SU-DHL-6 (cell line): Measurements from ENCODE around the gene SLC1A5.

ENCODE experiments used
- H2AFZ ChIP-seq: fragments of 200-600 bp; sonication (generic); 2 replicates; pipeline ENCODE4 v1.6.1; 2014; ENCODE audit warnings: low read depth, mild to moderate bottlenecking, moderate library complexity, mixed read lengths, antibody characterized with exemption, low read length; ENCODE audit not compliant: severe bottlenecking
- H3F3A ChIP-seq: fragments of 200-600 bp; shearing (Covaris generic); 2 replicates; pipeline ENCODE4 v1.6.0; 2016; ENCODE audit warnings: antibody characterized with exemption, mild to moderate bottlenecking; ENCODE audit not compliant: insufficient read depth
- H3K27ac ChIP-seq: fragments of 200-600 bp; sonication (generic); 2 replicates; pipeline ENCODE4 v1.5.1; 2016; ENCODE audit warnings: low read depth, mild to moderate bottlenecking, low read length, moderate library complexity, mixed read lengths
- H3K27me3 ChIP-seq: fragments of 200-600 bp; sonication (generic), shearing (Covaris generic); 2 replicates; pipeline ENCODE4 v1.6.0; 2014; ENCODE audit warnings: mild to moderate bottlenecking, low read length
- H3K36me3 ChIP-seq: fragments of 200-600 bp; sonication (generic); 2 replicates; pipeline ENCODE4 v1.6.1; 2014; ENCODE audit warnings: mild to moderate bottlenecking, low read length, mixed read lengths
- H3K4me2 ChIP-seq: fragments of 300-600, 200-600 bp; shearing (Covaris generic), sonication (generic); 2 replicates; pipeline ENCODE4 v1.6.0; 2014; ENCODE audit warnings: low read length, low read depth, mild to moderate bottlenecking; ENCODE audit not compliant: poor library complexity, severe bottlenecking
- H3K4me3 ChIP-seq: fragments of 200-600 bp; sonication (generic); 2 replicates; pipeline ENCODE4 v1.5.1; 2014; ENCODE audit warnings: antibody characterized with exemption, low read length, mild to moderate bottlenecking, mixed read lengths; ENCODE audit not compliant: insufficient read depth, poor library complexity, severe bottlenecking
- H3K79me2 ChIP-seq: fragments of 200-600 bp; sonication (generic); 2 replicates; pipeline ENCODE4 v1.6.1; 2014; ENCODE audit warnings: mild to moderate bottlenecking, low read length, moderate library complexity; ENCODE audit not compliant: insufficient read depth
- H3K9ac ChIP-seq: fragments of 200-600 bp; sonication (generic); 2 replicates; pipeline ENCODE4 v1.7.0; 2014; ENCODE audit warnings: mild to moderate bottlenecking, low read length
- H3K9me2 ChIP-seq: fragments of 200-600 bp; sonication (generic); replicated peaks from 2 replicates; pipeline ENCODE4 v1.6.1; 2014; ENCODE audit warnings: low read length; ENCODE audit not compliant: insufficient read depth
- H3K9me3 ChIP-seq: fragments of 200-600 bp; sonication (generic); 2 replicates; pipeline ENCODE4 v1.6.1; 2014; ENCODE audit warnings: low read length, mixed read lengths; ENCODE audit not compliant: insufficient read depth
- H4K20me1 ChIP-seq: fragments of 200-600 bp; sonication (generic); 2 replicates; pipeline ENCODE4 v1.6.1; 2014; ENCODE audit warnings: low read depth, mild to moderate bottlenecking, antibody characterized with exemption, low read length, moderate library complexity, mixed read lengths
- CTCF ChIP-seq: fragments of 200-600 bp; sonication (generic); IDR thresholded peaks from one replicate; pipeline ENCODE4 v1.5.1; 2017; ENCODE audit warnings: antibody characterized with exemption, mild to moderate bottlenecking, low read length, moderate library complexity; ENCODE audit not compliant: insufficient read depth, poor library complexity, severe bottlenecking
- EZH2phosphoT487 ChIP-seq: fragments of 200-600 bp; sonication (generic), shearing (Covaris generic); conservative IDR thresholded peaks from 2 replicates; pipeline ENCODE4 v1.6.1; 2018; ENCODE audit warnings: mild to moderate bottlenecking, antibody characterized with exemption, low read length, moderate library complexity, mixed read lengths

SLC1A5 gene

DNA sequence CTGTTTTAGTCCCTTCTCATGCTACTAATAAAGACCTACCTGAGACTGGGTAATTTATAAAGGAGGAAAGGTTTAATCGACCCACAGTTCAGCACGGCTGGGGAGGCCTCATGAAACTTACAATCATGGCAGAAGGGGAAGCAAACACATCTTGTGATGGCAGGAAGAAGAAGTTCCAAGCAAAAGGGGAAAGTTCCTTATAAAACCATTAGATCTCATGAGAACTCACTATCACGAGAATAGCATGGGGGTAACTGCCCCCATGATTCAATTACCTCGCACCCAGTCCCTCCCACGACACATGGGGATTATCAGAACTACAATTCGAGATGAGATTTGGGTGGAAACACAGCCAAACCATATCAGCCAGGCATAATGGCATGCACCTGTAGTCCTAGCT, 29.2 kb downstream of the SLC1A5 start:
- H3K4me3 ChIP-seq, result no peak overlapping the region
- no peak overlapping the region for H3K4me2 ChIP-seq
- no peaks in the 10 kb centered on the region for H3K36me3 ChIP-seq
- H3K9me2 ChIP-seq, result no peaks in the 10 kb centered on the region
- H3K79me2 ChIP-seq, result no peaks in the 10 kb centered on the region
- no peaks in the 10 kb centered on the region for H3K27me3 ChIP-seq
- H4K20me1 ChIP-seq, result no peaks in the 10 kb centered on the region
- no peaks in the 10 kb centered on the region for H3K9me3 ChIP-seq
- TF ChIP-seq CTCF, result no peak
- H3K9ac ChIP-seq, result no peak overlapping the region
- H3F3A ChIP-seq, result no peaks in the 10 kb centered on the region
- H2AFZ ChIP-seq, result no peak overlapping the region
- H3K27ac ChIP-seq, result no peak overlapping the region

DNA sequence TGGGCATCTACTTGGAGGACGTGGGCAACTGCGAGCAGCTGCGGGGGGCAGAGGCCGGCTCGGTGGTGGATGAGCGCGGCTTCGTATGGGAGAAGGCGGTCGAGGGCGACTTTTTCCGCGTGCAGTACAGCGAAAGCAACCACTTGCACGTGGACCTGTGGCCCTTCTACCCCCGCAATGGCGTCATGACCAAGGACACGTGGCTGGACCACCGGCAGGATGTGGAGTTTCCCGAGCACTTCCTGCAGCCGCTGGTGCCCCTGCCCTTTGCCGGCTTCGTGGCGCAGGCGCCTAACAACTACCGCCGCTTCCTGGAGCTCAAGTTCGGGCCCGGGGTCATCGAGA, 31.9 kb downstream of the SLC1A5 start:
- no peak overlapping the region for H3K4me3 ChIP-seq
- H3K27ac ChIP-seq, result no peak overlapping the region
- no peaks in the 10 kb centered on the region for H3F3A ChIP-seq
- H3K79me2 ChIP-seq, result no peaks in the 10 kb centered on the region
- H3K9me2 ChIP-seq, result no peaks in the 10 kb centered on the region
- no peaks in the 10 kb centered on the region for H3K9me3 ChIP-seq
- no peak overlapping the region for H3K4me2 ChIP-seq
- H3K9ac ChIP-seq, result no peak overlapping the region
- H3K36me3 ChIP-seq, result no peaks in the 10 kb centered on the region
- no peaks in the 10 kb centered on the region for H3K27me3 ChIP-seq
- H4K20me1 ChIP-seq, result no peaks in the 10 kb centered on the region
- no peak for TF ChIP-seq CTCF
- TF ChIP-seq EZH2phosphoT487, result no peak
- no peak overlapping the region for H2AFZ ChIP-seq

- H3K4me2 ChIP-seq, result no peak overlapping the region
- no peak overlapping the region for H3K27ac ChIP-seq
- H3K9ac ChIP-seq, result no peak overlapping the region
These were observed 32.4 kb downstream of the SLC1A5 start for GRCh38 chr19:46755853-46756543.

More at GRCh38 chr19:46755853-46756543, 32.4 kb downstream of the SLC1A5 start:
- no peaks in the 10 kb centered on the region for H4K20me1 ChIP-seq
- no peaks in the 10 kb centered on the region for H3K79me2 ChIP-seq
- no peaks in the 10 kb centered on the region for H3K27me3 ChIP-seq
- H3K36me3 ChIP-seq, result no peaks in the 10 kb centered on the region
- H3K4me3 ChIP-seq, result no peak overlapping the region
- no peak overlapping the region for H2AFZ ChIP-seq
- no peak for TF ChIP-seq EZH2phosphoT487
- TF ChIP-seq CTCF, result no peak
- no peaks in the 10 kb centered on the region for H3K9me2 ChIP-seq
- no peaks in the 10 kb centered on the region for H3F3A ChIP-seq
- no peaks in the 10 kb centered on the region for H3K9me3 ChIP-seq
